ENCODE results near the gene TSPAN18. TPM values are rescaled to one million over a fixed set of nuclear protein-coding genes. Genes with fewer than 3 reads are reported as not detected.

TSPAN18 gene
- total and polyA plus RNA-seq, 10 of the 15 experiments (the other 5 are each of a cell fraction or from before 2014, with no cell fraction given) = 0.02 to 0.77 (median 0.13) TPM; not detected in 1

DNA sequence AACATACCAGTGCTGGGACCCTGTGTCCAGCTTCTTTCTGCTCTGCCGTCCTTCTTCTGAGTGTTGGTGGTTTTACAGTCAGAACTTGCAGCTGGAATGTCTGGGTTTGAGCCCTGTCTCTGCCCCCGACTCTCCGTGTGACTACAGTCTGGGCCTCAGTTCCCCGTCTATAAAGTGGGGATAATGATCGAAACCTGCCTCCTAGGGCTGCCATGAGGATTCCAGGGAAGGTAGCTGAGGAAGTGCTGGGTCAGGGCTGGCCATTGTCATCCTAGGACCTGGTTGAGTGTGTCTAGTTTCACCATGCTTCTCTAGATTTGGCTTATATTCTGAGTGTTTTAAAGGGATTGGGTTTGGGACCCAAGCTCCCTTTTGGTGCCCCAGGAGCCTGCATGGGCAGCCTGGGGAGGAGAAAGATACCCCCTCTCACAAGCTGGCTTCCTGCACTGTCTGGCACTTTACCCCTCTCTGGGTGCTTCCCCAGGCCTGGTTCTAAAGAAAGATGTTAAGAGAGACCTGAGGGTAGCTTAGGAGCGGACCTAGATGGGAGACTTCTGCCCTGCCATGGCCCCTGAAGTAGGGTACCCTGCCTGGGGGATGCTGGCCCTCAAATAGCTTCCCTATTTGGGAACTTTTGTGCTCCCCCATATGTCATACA, 49.9 kb downstream of the TSPAN18 start (continued):
- TF ChIP-seq, protein P1, sequence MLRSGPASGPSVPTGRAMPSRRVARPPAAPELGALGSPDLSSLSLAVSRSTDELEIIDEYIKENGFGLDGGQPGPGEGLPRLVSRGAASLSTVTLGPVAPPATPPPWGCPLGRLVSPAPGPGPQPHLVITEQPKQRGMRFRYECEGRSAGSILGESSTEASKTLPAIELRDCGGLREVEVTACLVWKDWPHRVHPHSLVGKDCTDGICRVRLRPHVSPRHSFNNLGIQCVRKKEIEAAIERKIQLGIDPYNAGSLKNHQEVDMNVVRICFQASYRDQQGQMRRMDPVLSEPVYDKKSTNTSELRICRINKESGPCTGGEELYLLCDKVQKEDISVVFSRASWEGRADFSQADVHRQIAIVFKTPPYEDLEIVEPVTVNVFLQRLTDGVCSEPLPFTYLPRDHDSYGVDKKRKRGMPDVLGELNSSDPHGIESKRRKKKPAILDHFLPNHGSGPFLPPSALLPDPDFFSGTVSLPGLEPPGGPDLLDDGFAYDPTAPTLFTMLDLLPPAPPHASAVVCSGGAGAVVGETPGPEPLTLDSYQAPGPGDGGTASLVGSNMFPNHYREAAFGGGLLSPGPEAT (IDR thresholded peaks at IDR 0.05; ENCODE audit: low read depth) = no peak
- TF ChIP-seq CHD4 (IDR thresholded peaks at IDR 0.05) = no peak
- TF ChIP-seq, protein P2, sequence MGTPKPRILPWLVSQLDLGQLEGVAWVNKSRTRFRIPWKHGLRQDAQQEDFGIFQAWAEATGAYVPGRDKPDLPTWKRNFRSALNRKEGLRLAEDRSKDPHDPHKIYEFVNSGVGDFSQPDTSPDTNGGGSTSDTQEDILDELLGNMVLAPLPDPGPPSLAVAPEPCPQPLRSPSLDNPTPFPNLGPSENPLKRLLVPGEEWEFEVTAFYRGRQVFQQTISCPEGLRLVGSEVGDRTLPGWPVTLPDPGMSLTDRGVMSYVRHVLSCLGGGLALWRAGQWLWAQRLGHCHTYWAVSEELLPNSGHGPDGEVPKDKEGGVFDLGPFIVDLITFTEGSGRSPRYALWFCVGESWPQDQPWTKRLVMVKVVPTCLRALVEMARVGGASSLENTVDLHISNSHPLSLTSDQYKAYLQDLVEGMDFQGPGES (IDR thresholded peaks at IDR 0.05) = no peak
- TF ChIP-seq CEBPB (IDR thresholded peaks at IDR 0.05; ENCODE audit: borderline replicate concordance in 1 of 2, low read depth in 2 of 2, low read length in 2 of 2) = no peak

DNA sequence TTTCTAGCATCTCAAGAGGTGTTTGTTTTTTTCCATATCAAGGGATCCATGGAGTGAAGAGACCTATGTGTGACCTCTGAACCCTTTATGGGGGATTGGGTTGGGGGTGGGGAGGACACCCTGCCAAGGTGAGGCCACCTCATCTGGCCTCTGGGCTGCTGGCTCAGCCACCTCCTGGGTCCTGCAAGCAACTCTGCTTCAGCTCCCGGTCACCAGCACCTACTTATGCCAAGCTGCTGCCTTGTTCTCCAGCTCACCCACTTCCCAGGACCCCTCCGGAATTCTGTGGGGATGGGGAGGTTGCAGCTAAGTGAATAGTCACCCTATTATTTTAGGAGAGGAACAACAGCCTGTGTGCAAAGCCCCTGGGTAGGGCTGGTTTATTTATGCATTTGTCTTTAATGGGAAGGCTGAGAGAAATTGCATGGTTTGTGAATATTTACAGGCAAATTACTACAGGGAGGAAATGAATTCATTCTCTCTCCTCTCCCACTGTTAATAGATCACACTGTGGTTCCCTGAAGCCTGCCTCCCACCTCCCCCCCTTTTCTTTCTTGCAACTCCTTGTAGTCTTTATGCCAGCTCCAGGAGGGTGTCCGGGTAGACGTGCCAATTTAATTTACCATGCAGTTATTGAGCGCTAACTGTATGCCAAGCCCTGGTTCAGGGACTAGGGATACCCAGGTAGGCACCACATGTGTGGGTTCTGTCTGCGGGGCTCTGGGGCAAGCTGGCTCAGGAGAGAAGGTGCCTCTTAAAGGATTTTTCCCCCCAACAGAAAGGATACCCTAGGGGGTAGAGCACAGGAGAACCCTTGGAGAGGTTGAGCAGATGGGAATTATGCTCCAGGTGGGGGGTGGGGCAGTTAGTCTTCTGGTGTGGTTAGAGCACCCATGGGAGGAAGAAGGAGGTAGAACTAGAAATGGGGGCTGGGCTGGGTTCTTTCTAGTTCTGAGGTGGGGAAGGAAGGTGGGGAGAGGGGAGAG, 50.7 kb downstream of the TSPAN18 start:
- ChIA-PET CTCF (interaction anchor here (0.7 to 5.1 kb wide), 12 partner anchors 8 to 254 kb away, joined by 3 to 38 read pairs (median 8); no protein-coding TSS in a partner anchor), SMC1A (ENCODE audit: uncharacterized antibody, unreplicated experiment) (no interaction called here), RAD21 (ENCODE audit: unreplicated experiment) (interaction anchor here (1.1 to 1.5 kb wide), 2 partner anchors 51 to 222 kb away, joined by 4 to 5 read pairs; no protein-coding TSS in a partner anchor), POLR2A (no interaction called here)
- ATAC-seq (no peak), FAIRE-seq (no peak), DNase-seq (ENCODE audit: low read depth, low spot score) (no peak)
- in situ Hi-C loops (cut with MboI) (loop anchor here (10.0 kb wide), 1 partner anchor 223 kb away; no protein-coding TSS in a partner anchor), intact Hi-C loops (cut with micrococcal nuclease; ENCODE audit: unreplicated experiment) (loop anchor here (5.0 kb wide), 6 partner anchors 50 to 490 kb away; partner anchors contain the start of gene TSPAN18)
- Histone ChIP-seq H3K79me2 (ENCODE audit: control insufficient read depth, insufficient read depth, low read length) (no peaks in the 10 kb centered on the region), H3K9me3 (replicated peaks; ENCODE audit: control insufficient read depth, insufficient read depth, low read length) (no peaks in the 10 kb centered on the region), H3K36me3 (ENCODE audit: control insufficient read depth in 2 of 2, insufficient read depth in 2 of 2, low read length in 1 of 2) (no peaks in the 10 kb centered on the region), H3K4me2 (ENCODE audit: control insufficient read depth, insufficient read depth) (no peak overlapping the region), H4K20me1 (ENCODE audit: control insufficient read depth, insufficient read depth) (no peaks in the 10 kb centered on the region), H3K9ac (ENCODE audit: control insufficient read depth, insufficient read depth, low read length) (no peak overlapping the region), H3K4me1 (ENCODE audit: control insufficient read depth, insufficient read depth, low read length) (no peaks in the 10 kb centered on the region), H2AFZ (ENCODE audit: control insufficient read depth, low read depth, low read length) (no peak overlapping the region), H3K4me3 (no peak overlapping the region), H3K27ac (ENCODE audit: control insufficient read depth, insufficient read depth) (no peak overlapping the region), H3K27me3 (replicated peaks in 1 of 2; ENCODE audit: control insufficient read depth in 2 of 2, insufficient read depth in 2 of 2, low read length in 1 of 2) (peaks cover 0 to 1% of the 10 kb centered on the region in 2 experiments; a peak in 1 of 4 replicates)
- BruUV-seq (replicated peaks) = no TSS peak
- WGBS (ENCODE audit: insufficient coverage, insufficient replicate concordance, low lambda C conversion rate, missing lambda C conversion rate) = 16% methylated on average over 6 of the region's 6 CpGs
- no peak for TF ChIP-seq PAX8 (IDR thresholded peaks at IDR 0.05)
- no peak for TF ChIP-seq TCF3 (IDR thresholded peaks at IDR 0.05; ENCODE audit: borderline replicate concordance, insufficient read depth, low read depth, low read length)
- no peak for TF ChIP-seq NR2C1 (IDR thresholded peaks at IDR 0.05)
- TF ChIP-seq IRF4 (IDR thresholded peaks at IDR 0.05; ENCODE audit: low read depth, low read length) = no peak
- no peak for TF ChIP-seq ZBTB11 (CRISPR knock-in tag; IDR thresholded peaks at IDR 0.05)
